ENCODE results near the gene TRIO. TPM values are rescaled to one million over a fixed set of nuclear protein-coding genes. Genes with fewer than 3 reads are reported as not detected.

Gene TRIO
- total and polyA plus RNA-seq, 2 of the 8 experiments (the other 6 are each of a cell fraction or from before 2014, with no cell fraction given), result 35.1 to 69.1 TPM

DNA sequence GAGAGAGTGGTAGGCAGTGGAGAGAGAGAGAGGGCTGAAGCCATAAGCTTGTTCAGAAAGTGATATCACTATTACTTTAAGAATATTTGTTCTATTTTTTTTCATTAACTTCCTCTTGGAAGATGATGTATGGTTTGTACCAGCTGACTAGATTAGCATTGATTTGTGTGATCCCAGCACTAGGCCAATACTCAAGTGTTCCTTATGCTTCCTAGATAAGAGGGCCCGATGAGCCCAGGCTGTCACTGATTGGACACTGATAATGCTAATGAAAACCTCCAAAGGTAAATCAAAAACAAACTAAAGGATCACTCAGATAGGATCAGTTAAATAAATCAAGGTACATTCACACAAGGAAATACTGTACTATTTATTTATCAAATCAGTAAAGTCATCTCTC, 385.8 kb downstream of the TRIO start:
- no peaks in the 10 kb centered on the region for H3K23me2 ChIP-seq (ENCODE audit: low read depth, low read length)
- TF ChIP-seq GTF2F1 (IDR thresholded peaks at IDR 0.05; ENCODE audit: borderline replicate concordance, low read depth, low read length), result no peak
- H4K8ac ChIP-seq (ENCODE audit: extremely low read depth, insufficient read depth, low read length), result no peak overlapping the region
- no peak overlapping the region for H4K91ac ChIP-seq (replicated peaks; ENCODE audit: insufficient read length, low read length)
- H3K36me3 ChIP-seq (ENCODE audit: control insufficient read depth in 2 of 4, insufficient read depth in 4 of 4, low read length in 3 of 4), result no peaks in the 10 kb centered on the region
- no peak overlapping the region for H2AFZ ChIP-seq (ENCODE audit: low read length)
- no peaks in the 10 kb centered on the region for H3K27me3 ChIP-seq (replicated peaks in 1 of 4; ENCODE audit: control insufficient read depth in 3 of 4, extremely low read depth in 1 of 4, insufficient read depth in 3 of 4, low read length in 3 of 4)
- H2BK5ac ChIP-seq (ENCODE audit: low read depth, low read length), result no peak overlapping the region
- no peak overlapping the region for H3K23ac ChIP-seq (ENCODE audit: insufficient read length)
- ChIA-PET POLR2A (ENCODE audit: partially characterized antibody) (no interaction called here), CTCF (ENCODE audit: partially characterized antibody) (interaction anchor here (0.7 to 1.5 kb wide), 3 partner anchors 116 to 156 kb away, joined by 3 read pairs; no protein-coding TSS in a partner anchor)
- H3K18ac ChIP-seq (ENCODE audit: extremely low read depth, low read length), result no peak overlapping the region
- no peak overlapping the region for H2AK5ac ChIP-seq (ENCODE audit: low read depth, low read length)
- H2BK12ac ChIP-seq (ENCODE audit: low read depth, low read length), result no peak overlapping the region
- H3K79me1 ChIP-seq (ENCODE audit: low read depth, low read length), result no peaks in the 10 kb centered on the region
- WGBS, 2 experiments (ENCODE audit: extremely low coverage in 1 of 2, insufficient coverage in 1 of 2, insufficient read length in 1 of 2, insufficient replicate concordance in 2 of 2, low coverage in 1 of 2, low lambda C conversion rate in 2 of 2, missing lambda C conversion rate in 1 of 2), result 82% methylated on average over 1 of the region's 1 CpG; no CpG with 5 or more reads in 1 of the 2 experiments
- no peak overlapping the region for H3K27ac ChIP-seq (ENCODE audit: low read depth, low read length)
- H3K79me2 ChIP-seq (ENCODE audit: control insufficient read depth in 1 of 2, insufficient read depth in 2 of 2, low read length in 2 of 2), result no peaks in the 10 kb centered on the region
- no peak overlapping the region for H3K14ac ChIP-seq (ENCODE audit: insufficient read length)
- H3K4me1 ChIP-seq (replicated peaks in 1 of 4; ENCODE audit: control insufficient read depth in 3 of 4, insufficient read depth in 4 of 4, low read length in 3 of 4), result no peaks in the 10 kb centered on the region
- no peak overlapping the region for H3K9ac ChIP-seq (replicated peaks in 1 of 4; ENCODE audit: extremely low read depth in 1 of 4, low read depth in 3 of 4, low read length in 3 of 4)
- FAIRE-seq, result no peak
- no peak overlapping the region for H3K56ac ChIP-seq (replicated peaks; ENCODE audit: insufficient read length, low read depth, low read length)
- no peak overlapping the region for H2BK120ac ChIP-seq (replicated peaks; ENCODE audit: low read depth, low read length)
- DNase-seq (ENCODE audit: low read depth in 1 of 2, low spot score in 2 of 2), result no peak
- no peak overlapping the region for H3K4ac ChIP-seq (replicated peaks; ENCODE audit: insufficient read length, low read depth, low read length)
- no peak overlapping the region for H4K5ac ChIP-seq (ENCODE audit: insufficient read length, low read depth, low read length)
- no peak overlapping the region for H2BK20ac ChIP-seq (ENCODE audit: low read length)
- no peaks in the 10 kb centered on the region for H3K9me3 ChIP-seq (ENCODE audit: insufficient read depth in 2 of 2, low read depth in 1 of 2, low read length in 1 of 2)
- H3K4me2 ChIP-seq (ENCODE audit: insufficient read depth in 1 of 2, low read depth in 2 of 2, low read length in 2 of 2), result no peak overlapping the region
- no peaks in the 10 kb centered on the region for H4K20me1 ChIP-seq (replicated peaks in 1 of 2; ENCODE audit: control insufficient read depth in 1 of 2, insufficient read depth in 2 of 2, low read length in 2 of 2)
- no peak overlapping the region for H3K4me3 ChIP-seq (ENCODE audit: extremely low read depth in 1 of 4, insufficient read depth in 2 of 4, low read depth in 3 of 4, low read length in 4 of 4)
- no peak overlapping the region for H2BK15ac ChIP-seq (ENCODE audit: low read length)
